Nasal cavity respiratory epithelium epithelial cell of viscerocranial mucosa (primary cell): ENCODE measurements around the gene MRPL30. TPM values are rescaled to one million over a fixed set of nuclear protein-coding genes. Genes with fewer than 3 reads are reported as not detected.

Source experiments
- total RNA-seq: library from RNA; depleted of rRNA; stranded (reverse); fragments of >200 nt; gene quantifications from 2 replicates; pipeline ENCODE4 v1.2.3, GENCODE V29; 2014

Gene MRPL30
- 31.8 TPM in 2 replicates for total RNA-seq

DNA sequence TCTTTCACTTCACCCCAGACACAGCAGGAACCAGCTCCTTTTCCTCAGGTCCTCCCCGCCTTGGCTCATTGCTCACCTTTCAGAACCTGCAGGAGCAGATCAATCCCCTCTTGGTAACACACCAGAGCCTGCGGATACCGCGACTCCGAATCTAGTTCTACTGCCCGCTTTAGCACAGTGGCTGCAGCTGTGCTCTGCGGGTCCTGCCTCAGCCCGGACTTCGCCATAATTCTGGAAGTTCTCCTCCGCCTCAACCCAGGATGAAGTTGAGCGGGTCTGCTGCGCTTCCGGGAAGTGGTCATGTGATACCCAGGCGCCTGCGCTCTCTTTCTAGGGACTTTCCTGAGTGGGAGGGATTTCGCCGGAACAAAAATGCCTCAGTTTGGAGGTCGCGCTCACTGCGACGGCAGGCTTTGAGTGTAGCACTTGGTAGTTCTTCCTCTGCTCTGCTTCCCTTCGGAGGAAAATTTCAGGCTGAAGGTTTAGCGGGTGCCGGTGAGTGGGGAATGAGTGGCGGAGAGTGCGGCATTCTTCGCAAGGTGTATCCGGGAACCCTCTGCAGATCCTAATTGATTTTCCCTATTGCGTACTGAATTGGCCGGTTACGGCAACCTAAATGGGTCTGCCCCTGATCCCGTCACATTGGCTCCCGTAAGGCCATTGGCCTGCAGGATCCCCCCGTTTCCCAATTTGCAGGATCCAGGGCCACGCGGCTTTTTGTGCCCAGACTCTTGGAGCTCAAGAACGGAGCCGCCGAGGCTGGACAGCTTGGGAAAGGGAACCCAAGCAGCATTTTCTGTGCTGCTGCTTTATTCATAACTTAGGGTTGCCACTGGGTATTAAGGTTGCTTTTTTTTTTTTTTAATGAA, at the start of gene MRPL30, which contains the start of gene MITD1:
TSS of gene MRPL30 (plus strand) at position 430 of the 869 bp plus-strand sequence. CDS start 5,020 bp downstream, outside the sequence.
TSS of gene MITD1 (minus strand) at position 304 of the 869 bp plus-strand sequence. CDS start at position 227, 77 bp downstream.

GRCh38 chr2:99141110-99142108, 39.6 kb upstream of the MRPL30 start, which contains the start of gene C2orf15:
Gene C2orf15 (plus strand): TSS chr2:99141707. CDS start chr2:99150559, 8,852 bp downstream.

GRCh38 chr2:99154643-99155536, 26.1 kb upstream of the MRPL30 start, which contains the start of the genes LIPT1 and TSGA10:
Gene LIPT1 (plus strand): TSS chr2:99154967. CDS start chr2:99161958, 6,991 bp downstream.
Gene TSGA10 (minus strand): TSS chr2:99154942. CDS start chr2:99109439, 45,503 bp downstream.

Other genes with a start within 250 kb of the MRPL30 start
- 0.34 and 12.7 TPM in 2 replicates for gene CRACDL, start 245.0 kb upstream of the MRPL30 start, total RNA-seq
- gene C2orf15, start 39.5 kb upstream of the MRPL30 start, total RNA-seq = 0.93 and 2.1 TPM in 2 replicates
- 7.9 and 8.6 TPM in 2 replicates for gene TSGA10, start 26.2 kb upstream of the MRPL30 start, total RNA-seq
- gene LIPT1, start 26.2 kb upstream of the MRPL30 start, total RNA-seq = 7.8 and 8.9 TPM in 2 replicates
- 19.9 and 35.9 TPM in 2 replicates for gene MITD1, start 126 bp upstream of the MRPL30 start, total RNA-seq
- gene LYG2, start 74.5 kb downstream of the MRPL30 start, total RNA-seq = not detected in 2 replicates
- gene LYG1, start 120.0 kb downstream of the MRPL30 start, total RNA-seq = 0.68 and 0.78 TPM in 2 replicates
- 63.2 and 65.2 TPM in 2 replicates for gene TXNDC9, start 155.1 kb downstream of the MRPL30 start, total RNA-seq
- 24.3 and 58.0 TPM in 2 replicates for gene EIF5B, start 156.2 kb downstream of the MRPL30 start, total RNA-seq